LNCAP (cell line): Measurements from ENCODE around the gene TULP4.

Experiments
- TF ChIP-seq, protein P1 (sequence below): fragments of 450-650 bp; IDR thresholded peaks from 2 replicates; pipeline ENCODE4 v1.5.1; 2017; ENCODE audit warnings: mild to moderate bottlenecking

TULP4 gene

DNA sequence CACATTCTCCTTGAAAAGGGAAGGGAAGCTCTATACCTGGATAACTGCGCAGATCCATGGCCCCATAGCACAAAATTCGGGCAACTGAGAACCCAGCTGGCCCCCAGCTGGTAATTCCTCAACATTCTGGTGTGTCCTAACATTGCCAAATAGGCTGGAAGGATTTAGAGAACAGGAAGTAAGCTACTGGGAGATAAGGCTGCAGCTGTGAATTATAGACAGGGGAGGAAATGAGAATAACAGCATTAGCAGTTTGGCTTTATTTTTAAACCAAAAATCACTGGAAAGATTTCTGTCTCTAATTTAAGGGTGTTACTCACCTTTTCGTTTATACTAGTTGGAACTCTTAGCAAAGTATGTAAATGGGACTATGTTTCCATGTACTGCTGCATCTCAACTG is 97.2 kb downstream of the TULP4 start:
- TF ChIP-seq, protein P1, sequence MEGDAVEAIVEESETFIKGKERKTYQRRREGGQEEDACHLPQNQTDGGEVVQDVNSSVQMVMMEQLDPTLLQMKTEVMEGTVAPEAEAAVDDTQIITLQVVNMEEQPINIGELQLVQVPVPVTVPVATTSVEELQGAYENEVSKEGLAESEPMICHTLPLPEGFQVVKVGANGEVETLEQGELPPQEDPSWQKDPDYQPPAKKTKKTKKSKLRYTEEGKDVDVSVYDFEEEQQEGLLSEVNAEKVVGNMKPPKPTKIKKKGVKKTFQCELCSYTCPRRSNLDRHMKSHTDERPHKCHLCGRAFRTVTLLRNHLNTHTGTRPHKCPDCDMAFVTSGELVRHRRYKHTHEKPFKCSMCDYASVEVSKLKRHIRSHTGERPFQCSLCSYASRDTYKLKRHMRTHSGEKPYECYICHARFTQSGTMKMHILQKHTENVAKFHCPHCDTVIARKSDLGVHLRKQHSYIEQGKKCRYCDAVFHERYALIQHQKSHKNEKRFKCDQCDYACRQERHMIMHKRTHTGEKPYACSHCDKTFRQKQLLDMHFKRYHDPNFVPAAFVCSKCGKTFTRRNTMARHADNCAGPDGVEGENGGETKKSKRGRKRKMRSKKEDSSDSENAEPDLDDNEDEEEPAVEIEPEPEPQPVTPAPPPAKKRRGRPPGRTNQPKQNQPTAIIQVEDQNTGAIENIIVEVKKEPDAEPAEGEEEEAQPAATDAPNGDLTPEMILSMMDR: no peak

DNA sequence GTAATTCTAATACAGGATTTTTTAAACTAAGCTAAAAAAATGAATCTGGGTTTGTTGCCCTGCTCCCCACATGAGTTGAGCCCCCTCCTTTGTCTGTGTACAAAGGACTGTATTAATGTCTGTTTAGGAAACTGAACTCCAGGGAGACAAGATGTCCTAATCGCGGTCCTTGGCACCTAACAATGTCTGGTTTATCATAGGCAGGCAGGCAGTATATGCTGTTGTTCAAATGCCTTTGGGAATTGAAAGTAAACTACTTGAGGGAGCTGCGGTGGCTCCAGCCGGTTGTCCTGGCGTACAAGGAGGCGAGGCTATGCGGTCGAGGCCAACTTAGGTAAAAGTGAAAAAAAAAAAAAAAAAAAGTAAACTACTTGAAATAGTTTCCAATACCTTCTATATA is 98.5 kb downstream of the TULP4 start:
- TF ChIP-seq, protein P1: no peak

DNA sequence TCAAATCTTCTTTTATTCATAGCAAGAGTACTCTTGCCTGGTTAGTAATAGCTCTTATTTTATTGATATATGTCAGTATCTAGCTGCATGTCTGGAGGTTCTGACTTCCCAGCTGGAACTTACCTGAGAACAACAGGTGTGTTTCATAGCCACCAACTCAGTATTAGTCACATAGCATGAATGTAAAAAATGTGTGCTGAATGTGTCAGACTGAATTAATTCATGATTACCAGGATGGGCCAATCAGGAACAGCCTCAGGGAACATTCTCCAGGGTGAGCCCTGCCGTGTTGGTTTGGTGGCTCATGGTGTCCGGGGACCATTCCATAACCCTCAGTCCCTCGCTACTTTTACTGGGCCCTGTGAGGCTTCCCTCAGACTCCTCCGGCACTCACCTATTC is 99.7 kb downstream of the TULP4 start:
- TF ChIP-seq, protein P1: no peak

DNA sequence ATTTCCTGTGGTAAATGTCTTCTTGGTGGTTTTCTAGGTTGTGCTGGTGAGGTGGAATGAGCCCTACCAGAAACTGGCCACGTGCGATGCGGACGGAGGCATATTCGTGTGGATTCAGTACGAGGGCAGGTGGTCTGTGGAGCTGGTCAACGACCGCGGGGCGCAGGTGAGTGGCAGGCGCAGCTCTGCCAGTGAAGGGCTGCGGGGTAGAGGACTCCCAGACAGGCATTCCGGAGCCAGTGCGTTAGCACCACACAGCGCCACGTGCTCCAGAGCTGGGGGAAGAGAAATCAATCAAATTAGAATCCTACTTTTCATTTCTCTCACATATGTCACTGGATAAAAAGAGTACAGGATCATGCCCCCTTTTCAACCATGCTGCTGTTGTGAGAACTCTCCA is 100.8 kb downstream of the TULP4 start:
- TF ChIP-seq, protein P1: no peak

DNA sequence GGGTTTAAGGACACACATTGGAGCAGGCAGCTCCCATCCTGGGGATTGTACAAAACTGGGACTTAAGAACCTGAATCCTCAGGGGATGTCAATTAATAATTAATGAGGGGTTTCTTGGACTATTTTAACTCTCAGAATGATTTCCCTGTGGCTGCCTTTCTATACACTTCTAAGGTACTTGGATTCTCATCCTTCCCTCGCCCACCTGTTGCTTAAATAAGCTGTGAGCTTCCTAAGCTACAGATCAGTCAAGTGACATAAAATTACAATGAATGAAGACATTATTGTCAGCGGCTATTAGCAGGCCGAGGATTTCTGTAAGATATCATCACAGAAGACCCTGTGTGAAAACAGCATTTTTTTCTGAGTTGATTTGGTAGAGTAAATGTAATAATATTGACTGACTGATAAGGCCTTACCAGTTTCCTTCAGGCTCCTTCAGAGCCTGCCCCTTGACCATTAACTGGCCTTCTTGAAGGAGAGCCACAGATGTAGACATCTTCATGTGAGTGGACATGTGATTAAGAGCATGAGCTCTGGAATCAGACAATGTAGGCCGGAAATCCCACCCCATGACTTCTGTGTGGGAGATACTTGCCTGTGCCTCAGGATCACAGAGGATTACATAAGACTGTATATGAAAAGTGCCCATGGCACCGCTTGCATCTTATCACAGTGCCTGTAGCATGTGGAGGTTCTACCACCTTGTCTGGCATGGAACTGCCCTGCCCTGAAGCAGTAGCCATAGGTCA is 101.7 kb downstream of the TULP4 start:
- TF ChIP-seq, protein P1: no peak

DNA sequence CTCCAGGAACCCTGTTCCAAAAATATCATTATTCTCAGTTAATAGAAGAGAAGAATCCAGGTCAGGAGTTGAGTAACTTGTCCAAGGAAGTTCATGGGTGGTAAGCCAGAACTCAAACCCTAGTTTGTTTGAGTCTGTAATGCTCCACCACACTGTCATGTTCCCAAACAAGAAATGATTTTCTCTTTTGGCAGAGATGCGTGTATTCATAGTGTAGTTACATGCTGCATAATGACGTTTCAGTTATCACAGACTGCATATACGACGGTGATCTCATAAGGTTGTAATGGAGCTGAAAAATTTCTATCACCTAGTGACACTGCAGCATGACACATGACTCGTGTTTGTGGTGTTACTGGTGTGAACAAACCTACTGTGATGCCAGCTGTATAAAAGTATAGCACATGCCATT is 102.6 kb downstream of the TULP4 start:
- TF ChIP-seq, protein P1: no peak

DNA sequence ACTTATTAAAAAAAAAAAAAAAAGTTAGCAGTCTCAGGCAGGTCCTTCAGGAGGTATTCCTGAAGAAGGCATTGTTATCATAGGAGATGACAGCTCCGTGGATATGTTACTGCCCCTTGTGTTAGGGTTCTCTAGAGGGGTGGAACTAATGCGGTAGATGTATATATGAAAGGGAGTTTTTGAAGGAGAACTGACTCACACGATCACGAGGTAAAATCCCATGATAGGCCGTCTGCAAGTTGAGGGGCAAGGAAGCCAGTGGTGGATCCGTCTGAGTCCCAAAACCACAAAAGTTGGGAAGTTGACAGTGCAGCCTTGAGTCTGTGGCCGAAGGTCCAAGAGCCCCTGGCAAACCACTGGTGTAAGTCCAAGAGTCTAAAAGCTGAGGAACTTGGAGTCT is 103.4 kb downstream of the TULP4 start:
- TF ChIP-seq, protein P1: no peak
